Aorta (tissue), 5 donors: ENCODE measurements around the gene ANKRD13D. TPM values are rescaled to one million over a fixed set of nuclear protein-coding genes. Genes with fewer than 3 reads are reported as not detected.
A peak's percentile ranks its signal among the peaks of the same experiment; 100 is the strongest.

ENCODE experiments used
- ATAC-seq: fragments of 200-7000 bp; cut with Tn5 transposase; one replicate; pipeline ENCODE4 v1.9.1; 2022; ENCODE audit warnings: moderate library complexity; ENCODE audit not compliant: low FRiP score
- DNase-seq, 2 donors: peaks; one replicate each; pipeline ENCODE4 v3.0.0-alpha.2; 2020
- H3K27ac ChIP-seq, 2 donors: one replicate each; pipeline ENCODE4 v1.5.1; 2013; ENCODE audit warnings: low read length in 2 of 2, mild to moderate bottlenecking in 2 of 2, moderate library complexity in 2 of 2, control low read depth in 1 of 2, inconsistent platforms in 1 of 2, low read depth in 1 of 2
- H3K27me3 ChIP-seq, 2 donors: one replicate each; pipeline ENCODE4 v1.6.1; 2013; ENCODE audit warnings: control low read depth in 1 of 2, low read length in 1 of 2, mild to moderate bottlenecking in 1 of 2, moderate library complexity in 1 of 2; ENCODE audit not compliant: insufficient read depth in 2 of 2, control insufficient read depth in 1 of 2
- H3K36me3 ChIP-seq, 2 donors: one replicate each; pipeline ENCODE4 v1.6.1; 2013; ENCODE audit warnings: control low read depth in 1 of 2, low read length in 1 of 2, mild to moderate bottlenecking in 1 of 2; ENCODE audit not compliant: insufficient read depth in 2 of 2, control insufficient read depth in 1 of 2
- H3K4me1 ChIP-seq, 2 donors: one replicate each; pipeline ENCODE4 v1.6.1; 2013; ENCODE audit warnings: low read length in 2 of 2, control low read depth in 1 of 2, mild to moderate bottlenecking in 1 of 2, moderate library complexity in 1 of 2; ENCODE audit not compliant: insufficient read depth in 2 of 2, control insufficient read depth in 1 of 2
- H3K4me3 ChIP-seq, 2 donors: one replicate each; pipeline ENCODE4 v1.5.1; 2013; ENCODE audit warnings: low read length in 2 of 2, control low read depth in 1 of 2, mild to moderate bottlenecking in 1 of 2
- H3K9me3 ChIP-seq: one replicate; pipeline ENCODE4 v1.6.1; 2013; ENCODE audit warnings: mild to moderate bottlenecking, low read length; ENCODE audit not compliant: control insufficient read depth
- WGBS, 2 donors: extraction: QIAGEN DNeasy Blood & Tissue Kit; methylation state at CpG; one replicate each; pipeline ENCODE4 v1.1.7; 2013; 5-methylcytosine and 5-hydroxymethylcytosine counted together
- intact Hi-C, 2 donors: fragments of 100-400 bp; cut with DNase I; formaldehyde crosslinking; loops; one replicate each; pipeline versions ENCODE4 v1.14.2 to v1.15.0; 2022
- polyA plus RNA-seq, 2 donors: library from polyadenylated mRNA; stranded (reverse); fragments of 200-250 nt; gene quantifications; one replicate each; pipeline ENCODE4 v1.2.3, GENCODE V29; 2013
- total RNA-seq, 2 donors: library from RNA; stranded (reverse); fragmentation: NEBNext Ultra II Directional; extraction: Animal tissue kit (Norgen Biotek cat#: 25700); gene quantifications; one replicate each; pipeline ENCODE4 v1.2.1, GENCODE V29; 2021
- donor health status: healthy with polysubstance abuse.
- donor health status: Bipolar disorder and iron deficiency.
- donor health status: DM: no; HTN: no; CAD: no.
- donor health status: DM: no; HTN: no; CAD: no.
- donor health status: DM: yes; HTN: yes; CAD: no.

The ANKRD13D gene
- total and polyA plus RNA-seq, 4 donors = 16.8 to 100 (median 69.7) TPM

DNA sequence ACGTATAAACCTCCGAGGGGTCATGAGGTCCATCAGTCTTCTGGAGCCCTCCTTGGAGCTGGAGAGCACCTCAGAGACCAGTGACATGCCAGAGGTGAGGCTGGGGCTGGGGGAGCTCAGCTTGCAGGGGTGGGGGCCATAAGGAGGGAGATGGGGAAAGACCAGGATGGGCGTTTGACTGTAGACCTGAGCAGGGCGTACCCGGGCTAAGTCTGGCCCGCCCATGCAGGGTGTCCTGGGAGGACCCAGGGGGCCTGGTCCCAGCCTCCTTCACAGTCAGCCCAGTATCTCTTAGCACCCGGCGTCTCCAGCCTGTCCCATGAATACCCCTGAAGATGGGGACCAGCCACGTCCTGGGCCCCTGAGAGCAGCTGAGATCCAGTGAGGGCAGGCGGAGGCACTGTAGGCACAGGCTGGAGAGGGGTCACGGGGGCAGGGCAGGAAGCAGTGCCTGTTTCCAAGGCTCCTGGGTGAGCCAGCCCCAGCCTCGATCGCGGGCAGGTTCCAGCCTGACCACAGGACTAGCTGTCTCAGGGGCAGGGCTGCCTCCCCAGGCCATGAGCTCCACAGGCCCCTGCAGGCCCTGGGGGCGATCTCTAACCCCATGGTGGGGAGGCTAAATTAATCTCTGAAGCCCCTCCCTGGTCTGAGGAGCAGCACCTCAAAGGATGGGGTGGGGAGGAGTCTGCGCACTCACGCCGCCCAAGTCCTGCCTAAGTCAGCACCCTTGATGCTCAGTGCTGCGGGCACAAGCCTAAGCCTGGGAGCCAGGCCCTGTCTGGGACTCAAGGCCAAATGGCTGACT lies 21.3 kb downstream of the ANKRD13D start:
- Histone ChIP-seq H3K36me3 (no peaks in the 10 kb centered on the region), H3K4me3 (no peak overlapping the region), H3K9me3 (no peaks in the 10 kb centered on the region), H3K4me1 (no peaks in the 10 kb centered on the region), H3K27ac (no peak overlapping the region), H3K27me3 (no peaks in the 10 kb centered on the region)
- WGBS, 2 donors = 88 to 89% methylated on average over 19 of the region's 19 CpGs
- ATAC-seq (no peak), DNase-seq (peak in 1 of 2 donors; percentile 70)
- intact Hi-C loops = no loop called here

- DNase-seq (peak in 1 of 2 donors; percentile 67), ATAC-seq (no peak)
- Histone ChIP-seq H3K4me1 (no peaks in the 10 kb centered on the region), H3K27ac (no peak overlapping the region), H3K9me3 (no peaks in the 10 kb centered on the region), H3K4me3 (no peak overlapping the region), H3K36me3 (no peaks in the 10 kb centered on the region), H3K27me3 (no peaks in the 10 kb centered on the region)
- intact Hi-C loops = no loop called here
- 79 to 86% methylated on average over 13 to 18 of the region's 18 CpGs for WGBS, 2 donors
Observed at GRCh38 chr11:67311051-67311555, 22.0 kb downstream of the ANKRD13D start.

DNA sequence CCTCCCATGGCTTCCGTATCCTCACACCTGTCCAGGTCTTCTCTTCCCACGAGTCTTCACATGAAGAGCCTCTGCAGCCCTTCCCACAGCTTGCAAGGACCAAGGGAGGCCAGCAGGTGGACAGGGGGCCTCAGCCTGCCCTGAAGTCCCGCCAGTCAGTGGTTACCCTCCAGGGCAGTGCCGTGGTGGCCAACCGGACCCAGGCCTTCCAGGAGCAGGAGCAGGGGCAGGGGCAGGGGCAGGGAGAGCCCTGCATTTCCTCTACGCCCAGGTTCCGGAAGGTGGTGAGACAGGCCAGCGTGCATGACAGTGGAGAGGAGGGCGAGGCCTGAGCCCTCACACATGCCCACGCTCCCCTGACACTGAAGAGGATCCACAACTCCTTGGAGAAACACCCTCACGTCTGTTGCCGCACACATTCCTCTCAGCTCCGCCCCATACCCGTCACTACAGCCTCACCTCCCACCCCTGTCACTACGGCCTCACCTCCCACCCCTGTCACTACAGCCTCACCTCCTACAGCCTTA lies 22.5 kb downstream of the ANKRD13D start:
- DNase-seq (no peak), ATAC-seq (no peak)
- no peaks in the 10 kb centered on the region for H3K4me1 ChIP-seq
- no peaks in the 10 kb centered on the region for H3K27me3 ChIP-seq
- WGBS, 2 donors = 85 to 87% methylated on average over 15 of the region's 15 CpGs
- H3K36me3 ChIP-seq = no peaks in the 10 kb centered on the region
- no peak overlapping the region for H3K4me3 ChIP-seq
- H3K9me3 ChIP-seq = no peaks in the 10 kb centered on the region
- H3K27ac ChIP-seq = no peak overlapping the region
- intact Hi-C loops = no loop called here

DNA sequence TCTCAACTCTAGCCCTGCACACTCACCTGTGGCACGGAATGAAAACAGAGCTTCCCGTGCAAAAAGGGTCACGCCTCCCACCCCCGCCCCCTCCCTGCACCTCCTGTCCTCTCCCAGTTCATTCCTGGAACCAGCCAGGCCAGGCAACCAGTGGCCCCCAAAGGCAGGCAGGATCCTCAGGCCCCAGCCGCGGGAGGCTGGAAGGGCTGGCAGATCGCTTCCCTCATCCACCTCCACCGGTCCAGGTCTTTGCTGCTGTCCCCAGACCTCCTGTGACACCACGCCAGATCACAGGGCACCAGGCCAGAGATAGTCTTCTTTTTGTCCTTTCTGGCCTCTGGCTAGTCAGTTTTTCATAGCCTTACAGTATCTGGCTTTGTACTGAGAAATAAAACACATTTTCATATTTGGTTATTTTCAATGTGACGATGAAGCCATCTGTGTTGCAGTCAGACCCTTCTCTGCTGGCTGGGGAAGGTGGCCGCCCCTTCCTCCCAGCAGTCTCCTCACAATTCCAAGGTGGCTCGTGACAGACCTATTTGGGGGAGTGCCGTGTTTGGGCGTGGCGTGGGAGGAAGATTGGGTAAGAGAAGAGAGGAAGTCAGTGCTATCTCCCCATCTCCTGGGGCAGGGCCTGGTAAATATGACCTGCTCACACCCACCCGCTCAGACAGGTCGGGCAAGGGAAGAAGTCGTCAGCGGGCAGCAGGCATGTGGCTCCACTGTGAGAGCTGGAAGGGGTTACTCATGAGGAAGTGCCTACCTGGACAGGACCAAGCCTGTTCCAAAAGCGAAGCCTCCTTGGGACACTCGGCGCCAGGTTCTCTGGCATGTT lies 23.3 kb downstream of the ANKRD13D start:
- intact Hi-C loops = no loop called here
- DNase-seq (no peak), ATAC-seq (no peak)
- H3K9me3 ChIP-seq = no peaks in the 10 kb centered on the region
- H3K27ac ChIP-seq = no peak overlapping the region
- no peaks in the 10 kb centered on the region for H3K36me3 ChIP-seq
- H3K27me3 ChIP-seq = no peaks in the 10 kb centered on the region
- H3K4me3 ChIP-seq = no peak overlapping the region
- WGBS, 2 donors = 80% methylated on average over 22 of the region's 22 CpGs
- H3K4me1 ChIP-seq = no peaks in the 10 kb centered on the region

- DNase-seq (no peak), ATAC-seq (no peak)
- H3K27me3 ChIP-seq = no peaks in the 10 kb centered on the region
- H3K9me3 ChIP-seq = no peaks in the 10 kb centered on the region
- H3K27ac ChIP-seq = no peak overlapping the region
- H3K36me3 ChIP-seq = no peaks in the 10 kb centered on the region
- H3K4me1 ChIP-seq = no peaks in the 10 kb centered on the region
- WGBS, 2 donors = 83 to 84% methylated on average over 11 of the region's 11 CpGs
- H3K4me3 ChIP-seq = no peak overlapping the region
- intact Hi-C loops = no loop called here
Observed at GRCh38 chr11:67313125-67313890, 24.2 kb downstream of the ANKRD13D start.

GRCh38 chr11:67314218-67314617 lies 25.1 kb downstream of the ANKRD13D start:
- H3K9me3 ChIP-seq = no peaks in the 10 kb centered on the region
- DNase-seq (no peak), ATAC-seq (no peak)
- H3K4me3 ChIP-seq = no peak overlapping the region
- no peak overlapping the region for H3K27ac ChIP-seq
- no peaks in the 10 kb centered on the region for H3K27me3 ChIP-seq
- WGBS, 2 donors = 84 to 86% methylated on average over 2 of the region's 2 CpGs
- intact Hi-C loops = no loop called here
- no peaks in the 10 kb centered on the region for H3K4me1 ChIP-seq
- H3K36me3 ChIP-seq = no peaks in the 10 kb centered on the region

DNA sequence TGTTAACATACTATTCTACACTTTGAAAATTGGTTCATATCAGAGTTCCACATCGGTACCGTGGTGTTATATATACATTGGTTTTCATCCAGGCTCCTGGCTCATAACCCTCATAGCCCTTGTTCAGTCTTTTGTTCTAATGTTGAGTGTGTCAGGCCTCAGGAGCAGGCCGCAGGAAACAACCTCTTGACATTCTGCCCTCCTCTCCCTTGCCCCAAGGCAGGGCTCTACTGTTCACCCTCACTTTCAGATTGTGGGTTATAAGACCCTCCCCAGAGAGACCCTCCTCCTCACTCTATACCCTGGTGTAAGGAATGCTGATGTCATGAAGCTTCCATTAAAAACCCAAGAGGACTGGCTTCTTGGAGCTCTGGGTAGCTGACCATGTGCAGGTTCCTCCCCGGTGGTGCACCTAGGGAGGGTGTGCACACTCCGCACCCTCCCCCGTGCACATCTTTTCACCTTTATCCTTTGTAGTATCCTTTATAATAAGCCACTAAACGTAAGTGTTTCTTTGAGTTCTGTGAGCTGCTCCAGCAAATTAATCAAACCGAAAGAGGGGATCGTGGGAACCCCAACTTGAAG lies 26.3 kb downstream of the ANKRD13D start:
- no peaks in the 10 kb centered on the region for H3K4me1 ChIP-seq
- WGBS, 2 donors = 72% methylated on average over 9 of the region's 9 CpGs
- no peak overlapping the region for H3K27ac ChIP-seq
- ATAC-seq = no peak
- no peaks in the 10 kb centered on the region for H3K9me3 ChIP-seq
- no peak overlapping the region for H3K4me3 ChIP-seq
- intact Hi-C loops = loop anchor here in 1 of 2 donors (5.0 kb wide), 1 partner anchor 233 kb away; no protein-coding TSS in a partner anchor
- no peaks in the 10 kb centered on the region for H3K27me3 ChIP-seq
- no peaks in the 10 kb centered on the region for H3K36me3 ChIP-seq
- no peak for DNase-seq

DNA sequence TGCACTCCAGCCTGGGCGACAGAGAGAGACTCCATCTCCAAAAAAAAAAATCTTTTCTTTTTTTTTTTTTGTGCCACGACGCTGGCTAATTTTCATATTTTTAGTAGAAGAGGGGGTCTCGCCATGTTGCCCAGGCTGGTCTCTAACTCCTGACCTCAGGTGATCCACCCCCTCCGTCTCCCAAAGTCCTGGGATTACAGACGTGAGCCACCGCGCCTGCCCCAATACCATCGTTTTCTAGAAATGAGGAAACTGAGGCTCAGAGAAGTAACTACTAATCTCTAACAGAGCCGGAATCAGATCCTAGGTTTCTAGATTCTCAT lies 27.7 kb downstream of the ANKRD13D start:
- no peaks in the 10 kb centered on the region for H3K9me3 ChIP-seq
- H3K4me3 ChIP-seq = peak overlapping the region; percentile 42 to 67
- 0% methylated on average over 9 to 10 of the region's 10 CpGs for WGBS, 2 donors
- DNase-seq (no peak), ATAC-seq (no peak)
- H3K4me1 ChIP-seq = no peaks in the 10 kb centered on the region
- intact Hi-C loops = loop anchor here (1.0 to 5.0 kb wide), 3 partner anchors 51 to 235 kb away; partner anchors contain the start of gene GRK2 (in 1 of the 2)
- no peaks in the 10 kb centered on the region for H3K36me3 ChIP-seq
- H3K27ac ChIP-seq = peak overlapping the region in 1 of 2 donors; percentile 64
- no peaks in the 10 kb centered on the region for H3K27me3 ChIP-seq
